ENCODE measurements around the gene PRRT1.
"Not testable (repeated sequence)": the region's sequence is repeated elsewhere in the genome, so short reads cannot be mapped to it uniquely, and the experiment has no call there.

The PRRT1 gene

GRCh38 chr6:32194825-32195651 is 43.3 kb upstream of the PRRT1 start:
- H2BK15ac ChIP-seq (ENCODE audit: low read depth, poor library complexity, severe bottlenecking), result no peak overlapping the region
- peak overlapping the region; percentile 19 to 35 for H3K18ac ChIP-seq (ENCODE audit: low read depth in 1 of 2, low read length in 2 of 2)
- peak overlapping the region; percentile 83 to 92 for H2BK12ac ChIP-seq (ENCODE audit: low read length in 2 of 2)
- H3K4me2 ChIP-seq (ENCODE audit: low read length, poor library complexity, severe bottlenecking), result peak overlapping the region; percentile 69
- peak overlapping the region in 1 of 2 experiments; percentile 74 for H3K4me3 ChIP-seq (ENCODE audit: insufficient read depth in 1 of 2, low read depth in 1 of 2, low read length in 2 of 2)
- peaks cover 0 to 4% of the 10 kb centered on the region in 2 experiments for H3K36me3 ChIP-seq (ENCODE audit: control insufficient read depth in 1 of 2, insufficient read depth in 2 of 2, low read depth in 1 of 2, low read length in 2 of 2)
- H4K8ac ChIP-seq (ENCODE audit: low read length), result peak overlapping the region; percentile 62
- H3K9me3 ChIP-seq (ENCODE audit: control insufficient read depth, low read length), result no peaks in the 10 kb centered on the region
- peak overlapping the region; percentile 93 for H2AK5ac ChIP-seq (ENCODE audit: low read length, severe bottlenecking)
- no peak overlapping the region for H2AFZ ChIP-seq (ENCODE audit: low read depth, low read length)
- H3K4me1 ChIP-seq (ENCODE audit: control insufficient read depth, insufficient read depth, low read depth, low read length), result peaks cover 35% of the 10 kb centered on the region
- peaks cover 12% of the 10 kb centered on the region for H3K79me1 ChIP-seq (replicated peaks; ENCODE audit: low read length, poor library complexity, severe bottlenecking)
- H3K14ac ChIP-seq (ENCODE audit: low read length in 2 of 2), result peak overlapping the region in 1 of 2 experiments; percentile 32
- DNase-seq, result peak; percentile 82
- H3K4ac ChIP-seq (ENCODE audit: low read depth in 1 of 2, low read length in 2 of 2), result peak overlapping the region; percentile 37 to 93
- peak overlapping the region; percentile 67 for H2BK120ac ChIP-seq (ENCODE audit: low read depth, low read length)
- H3K23ac ChIP-seq (ENCODE audit: low read length in 2 of 2), result no peak overlapping the region
- H3K27ac ChIP-seq (ENCODE audit: low read length, poor library complexity, severe bottlenecking), result peak overlapping the region; percentile 95
- 20% methylated on average over 15 of the region's 15 CpGs for WGBS
- peak overlapping the region; percentile 92 for H3K9ac ChIP-seq (ENCODE audit: low read length)
- H2BK5ac ChIP-seq (ENCODE audit: low read depth, low read length, poor library complexity, severe bottlenecking), result peak overlapping the region; percentile 33
- peak overlapping the region; percentile 48 for H4K91ac ChIP-seq (ENCODE audit: low read length)
- no peaks in the 10 kb centered on the region for H3K27me3 ChIP-seq (ENCODE audit: control insufficient read depth in 1 of 2, insufficient read depth in 1 of 2, low read length in 2 of 2)

- Histone ChIP-seq H3K4ac (ENCODE audit: low read depth in 1 of 2, low read length in 2 of 2) (no peak overlapping the region), H3K27ac (ENCODE audit: low read length, poor library complexity, severe bottlenecking) (peak overlapping the region; percentile 95), H4K8ac (ENCODE audit: low read length) (no peak overlapping the region), H3K14ac (ENCODE audit: low read length in 2 of 2) (no peak overlapping the region), H2BK12ac (ENCODE audit: low read length in 2 of 2) (peak overlapping the region in 1 of 2 experiments; percentile 88), H3K23ac (ENCODE audit: low read length in 2 of 2) (no peak overlapping the region), H3K4me1 (ENCODE audit: control insufficient read depth, insufficient read depth, low read depth, low read length) (peaks cover 35% of the 10 kb centered on the region), H3K9ac (ENCODE audit: low read length) (peak overlapping the region; percentile 92), H2BK120ac (ENCODE audit: low read depth, low read length) (no peak overlapping the region), H3K27me3 (ENCODE audit: control insufficient read depth in 1 of 2, insufficient read depth in 1 of 2, low read length in 2 of 2) (no peaks in the 10 kb centered on the region), H2AFZ (ENCODE audit: low read depth, low read length) (no peak overlapping the region), H3K4me3 (ENCODE audit: insufficient read depth in 1 of 2, low read depth in 1 of 2, low read length in 2 of 2) (peak overlapping the region in 1 of 2 experiments; percentile 74), H3K9me3 (ENCODE audit: control insufficient read depth, low read length) (no peaks in the 10 kb centered on the region), H4K91ac (ENCODE audit: low read length) (no peak overlapping the region), H3K18ac (ENCODE audit: low read depth in 1 of 2, low read length in 2 of 2) (no peak overlapping the region), H2AK5ac (ENCODE audit: low read length, severe bottlenecking) (peak overlapping the region; percentile 78), H3K36me3 (ENCODE audit: control insufficient read depth in 1 of 2, insufficient read depth in 2 of 2, low read depth in 1 of 2, low read length in 2 of 2) (peaks cover 0 to 4% of the 10 kb centered on the region in 2 experiments), H3K4me2 (ENCODE audit: low read length, poor library complexity, severe bottlenecking) (no peak overlapping the region), H2BK15ac (ENCODE audit: low read depth, poor library complexity, severe bottlenecking) (no peak overlapping the region), H2BK5ac (ENCODE audit: low read depth, low read length, poor library complexity, severe bottlenecking) (no peak overlapping the region), H3K79me1 (replicated peaks; ENCODE audit: low read length, poor library complexity, severe bottlenecking) (peaks cover 12% of the 10 kb centered on the region)
- WGBS, result 98% methylated on average over 4 of the region's 4 CpGs
- no peak for DNase-seq
Measured at GRCh38 chr6:32194388-32194787, 42.6 kb upstream of the PRRT1 start.

GRCh38 chr6:32193096-32193495 is 41.4 kb upstream of the PRRT1 start:
- Histone ChIP-seq H3K79me1 (replicated peaks; ENCODE audit: low read length, poor library complexity, severe bottlenecking) (peaks cover 12% of the 10 kb centered on the region), H3K4ac (ENCODE audit: low read depth in 1 of 2, low read length in 2 of 2) (peak overlapping the region in 1 of 2 experiments; percentile 85), H3K4me1 (ENCODE audit: control insufficient read depth, insufficient read depth, low read depth, low read length) (peaks cover 38% of the 10 kb centered on the region), H3K9ac (ENCODE audit: low read length) (peak overlapping the region; percentile 36), H4K91ac (ENCODE audit: low read length) (peak overlapping the region; percentile 98), H2BK120ac (ENCODE audit: low read depth, low read length) (peak overlapping the region; percentile 99), H4K8ac (ENCODE audit: low read length) (peak overlapping the region; percentile 100), H2BK15ac (ENCODE audit: low read depth, poor library complexity, severe bottlenecking) (peak overlapping the region; percentile 39)
- H3K9me3 ChIP-seq (ENCODE audit: control insufficient read depth, low read length); H2AK5ac ChIP-seq (ENCODE audit: low read length, severe bottlenecking); H3K18ac ChIP-seq (ENCODE audit: low read depth in 1 of 2, low read length in 2 of 2); H3K4me2 ChIP-seq (ENCODE audit: low read length, poor library complexity, severe bottlenecking); H2BK5ac ChIP-seq (ENCODE audit: low read depth, low read length, poor library complexity, severe bottlenecking); H3K27ac ChIP-seq (ENCODE audit: low read length, poor library complexity, severe bottlenecking); H3K14ac ChIP-seq (ENCODE audit: low read length in 2 of 2); H3K27me3 ChIP-seq (ENCODE audit: control insufficient read depth in 1 of 2, insufficient read depth in 1 of 2, low read length in 2 of 2); H3K36me3 ChIP-seq (ENCODE audit: control insufficient read depth in 1 of 2, insufficient read depth in 2 of 2, low read depth in 1 of 2, low read length in 2 of 2); H3K23ac ChIP-seq (ENCODE audit: low read length in 2 of 2); H2AFZ ChIP-seq (ENCODE audit: low read depth, low read length); H3K4me3 ChIP-seq (ENCODE audit: insufficient read depth in 1 of 2, low read depth in 1 of 2, low read length in 2 of 2); DNase-seq; H2BK12ac ChIP-seq (ENCODE audit: low read length in 2 of 2): not testable (repeated sequence)
- WGBS, result 96% methylated on average over 8 of the region's 13 CpGs

GRCh38 chr6:32192608-32193039 is 40.9 kb upstream of the PRRT1 start, which contains the start of gene GPSM3:
Gene GPSM3, minus strand, starts transcription at chr6:32192643. Its CDS starts 130 bp downstream, at chr6:32192513.
- H2BK12ac ChIP-seq (ENCODE audit: low read length in 2 of 2), result peak within 1 kb of the TSS; percentile 97 to 98
- H2BK5ac ChIP-seq (ENCODE audit: low read depth, low read length, poor library complexity, severe bottlenecking), result no peak within 1 kb of the TSS
- peak within 1 kb of the TSS in 1 of 2 experiments; percentile 9 for H3K23ac ChIP-seq (ENCODE audit: low read length in 2 of 2)
- peak within 1 kb of the TSS; percentile 92 for H2AK5ac ChIP-seq (ENCODE audit: low read length, severe bottlenecking)
- H3K27ac ChIP-seq (ENCODE audit: low read length, poor library complexity, severe bottlenecking), result no peak within 1 kb of the TSS
- no peak within 1 kb of the TSS for H3K4me3 ChIP-seq (ENCODE audit: insufficient read depth in 1 of 2, low read depth in 1 of 2, low read length in 2 of 2)
- no peaks in the 10 kb centered on the region for H3K9me3 ChIP-seq (ENCODE audit: control insufficient read depth, low read length)
- peak within 1 kb of the TSS; percentile 90 to 98 for H3K4ac ChIP-seq (ENCODE audit: low read depth in 1 of 2, low read length in 2 of 2)
- H3K4me2 ChIP-seq (ENCODE audit: low read length, poor library complexity, severe bottlenecking), result no peak within 1 kb of the TSS
- H2BK120ac ChIP-seq (ENCODE audit: low read depth, low read length), result peak within 1 kb of the TSS; percentile 99
- H3K14ac ChIP-seq (ENCODE audit: low read length in 2 of 2), result peak within 1 kb of the TSS in 1 of 2 experiments; percentile 86
- peaks cover 42% of the 10 kb centered on the region for H3K4me1 ChIP-seq (ENCODE audit: control insufficient read depth, insufficient read depth, low read depth, low read length)
- DNase-seq, result peak; percentile 41
- peak within 1 kb of the TSS; percentile 100 for H4K8ac ChIP-seq (ENCODE audit: low read length)
- 72% methylated on average over 4 of the region's 5 CpGs for WGBS
- peak within 1 kb of the TSS; percentile 36 for H3K9ac ChIP-seq (ENCODE audit: low read length)
- peak within 1 kb of the TSS; percentile 36 for H2AFZ ChIP-seq (ENCODE audit: low read depth, low read length)
- H4K91ac ChIP-seq (ENCODE audit: low read length), result peak within 1 kb of the TSS; percentile 98
- peaks cover 5 to 11% of the 10 kb centered on the region in 2 experiments for H3K36me3 ChIP-seq (ENCODE audit: control insufficient read depth in 1 of 2, insufficient read depth in 2 of 2, low read depth in 1 of 2, low read length in 2 of 2)
- peak within 1 kb of the TSS; percentile 95 to 97 for H3K18ac ChIP-seq (ENCODE audit: low read depth in 1 of 2, low read length in 2 of 2)
- no peaks in the 10 kb centered on the region for H3K27me3 ChIP-seq (ENCODE audit: control insufficient read depth in 1 of 2, insufficient read depth in 1 of 2, low read length in 2 of 2)
- H2BK15ac ChIP-seq (ENCODE audit: low read depth, poor library complexity, severe bottlenecking), result peak within 1 kb of the TSS; percentile 88
- H3K79me1 ChIP-seq (replicated peaks; ENCODE audit: low read length, poor library complexity, severe bottlenecking), result peaks cover 13% of the 10 kb centered on the region

All from mesenchymal stem cell (in vitro differentiated cells and primary cell).